Pancreas (tissue), 10 donors: ENCODE data around the gene ZNF324B. TPM values are rescaled to one million over a fixed set of nuclear protein-coding genes. Genes with fewer than 3 reads are reported as not detected.
"Not testable (repeated sequence)": the region's sequence is repeated elsewhere in the genome, so short reads cannot be mapped to it uniquely, and the experiment has no call there.

ENCODE experiments used
- ATAC-seq, 4 donors: fragments of 200-7000 bp; cut with Tn5 transposase; one replicate each; pipeline versions ENCODE4 v1.8.0 to v1.9.1; 2020; ENCODE audit warnings: mild to moderate bottlenecking in 4 of 4, moderate library complexity in 4 of 4
- DNase-seq, 6 donors: peaks; one replicate each; pipeline ENCODE4 v3.0.0-alpha.2; 2020
- FAIRE-seq: peaks from 2 replicates; lab custom pipeline; 2012; peaks lifted over from hg19 to GRCh38; lab: Jason Lieb, UNC
- H3K27ac ChIP-seq, 4 donors: fragments of 200-600 bp; sonication (generic); 1 replicate in 3 of 4; 2 replicates in 1 of 4; pipeline versions ENCODE4 v1.5.0 to v1.8.0; 2020
- H3K27me3 ChIP-seq, 4 donors: fragments of 200-600 bp; one replicate each; pipeline ENCODE4 v1.8.0; 2021
- H3K36me3 ChIP-seq, 3 donors: fragments of 200-600 bp; sonication (generic) in 1 of 3; one replicate each; pipeline versions ENCODE4 v1.5.0 to v1.8.0; 2020 to 2021
- H3K4me1 ChIP-seq, 3 donors: fragments of 200-600 bp; one replicate each; pipeline ENCODE4 v1.8.0; 2021
- H3K4me3 ChIP-seq, 4 donors: fragments of 200-600 bp; sonication (generic) in 2 of 4; one replicate each; pipeline versions ENCODE4 v1.5.0 to v1.8.0; 2020 to 2021
- H3K9me3 ChIP-seq, 4 donors: fragments of 200-600 bp; one replicate each; pipeline ENCODE4 v1.8.0; 2021
- CTCF ChIP-seq, 4 donors: fragments of 200-600 bp; sonication (generic) in 3 of 4; IDR thresholded peaks; one replicate each; pipeline versions ENCODE4 v1.5.0 to v1.8.0; 2021; ENCODE audit warnings: antibody characterized with exemption in 4 of 4
- WGBS, 2 donors: extraction: QIAGEN DNeasy Blood & Tissue Kit; methylation state at CpG; one replicate each; pipeline ENCODE4 v1.1.7; 2013; 5-methylcytosine and 5-hydroxymethylcytosine counted together
- intact Hi-C, 3 donors: fragments of 100-400 bp; cut with DNase I; formaldehyde crosslinking; loops; one replicate each; pipeline versions ENCODE4 v1.11.1 to v1.14.2; 2022
- polyA plus RNA-seq, 2 donors: library from polyadenylated mRNA; stranded (reverse); fragments of 200-250 nt; gene quantifications; one replicate each; pipeline ENCODE4 v1.2.3, GENCODE V29; 2013
- total RNA-seq, 6 donors: library from RNA; stranded (reverse); fragmentation: NEBNext Ultra II Directional in 4 of 6; extraction: Animal tissue kit (Norgen Biotek cat#: 25700) in 4 of 6; gene quantifications; one replicate each; pipeline versions ENCODE4 v1.2.1 to v1.2.4, GENCODE V29; 2021 to 2023
- donor health status: healthy with polysubstance abuse.
- donor health status: DM: no; HTN: no; CAD: no; lungs with moderate emphysema.
- donor health status: DM: no; HTN: no; CAD: no.
- donor health status: control.
- donor health status: control.
- donor health status: Bipolar disorder and iron deficiency.
- donor health status: DM: yes; HTN: yes; CAD: no.
- donor health status: DM: no; HTN: no; CAD: no.
- donor health status: DM: no; HTN: no; CAD: no.
- donor health status: DM: yes; HTN: yes; CAD: no.

ZNF324B gene
- 1 to 10 TPM; 3.5 to 5.6 (median 4.2) TPM for total RNA-seq
- 1 to 10 TPM; 3.0 to 4.5 TPM for polyA plus RNA-seq

- H3K27ac ChIP-seq = peak within 1 kb of the TSS; percentile 24 to 79 (median 56)
- FAIRE-seq = no peak
Measured at GRCh38 chr19:58451358-58452101, at the start of gene ZNF324B. ZNF324B (plus strand) TSS chr19:58451622; CDS start chr19:58453702, 2,080 bp downstream.

GRCh38 chr19:58401840-58402421 is 49.5 kb upstream of the ZNF324B start:
- ATAC-seq (no peak), DNase-seq (peak in 2 of 6 donors; percentile 28 to 55), FAIRE-seq (no peak)
- intact Hi-C loops = no loop called here
- peak overlapping the region in 3 of 4 donors; percentile 55 to 66 (median 62) for H3K27ac ChIP-seq
- H3K27me3 ChIP-seq = no peaks in the 10 kb centered on the region
- H3K36me3 ChIP-seq = no peaks in the 10 kb centered on the region
- 17 to 32% methylated on average over 23 of the region's 23 CpGs for WGBS, 2 donors
- H3K9me3 ChIP-seq = no peaks in the 10 kb centered on the region
- H3K4me1 ChIP-seq = peaks cover 0 to 8% (median 8%) of the 10 kb centered on the region in 3 donors
- no peak for TF ChIP-seq CTCF (IDR thresholded peaks at IDR 0.05)
- peak overlapping the region in 3 of 4 donors; percentile 31 to 50 (median 48) for H3K4me3 ChIP-seq

More at GRCh38 chr19:58451358-58452101, at the start of gene ZNF324B:
- Histone ChIP-seq H3K4me1 (peaks cover 0 to 3% (median 0%) of the 10 kb centered on the region in 3 donors), H3K4me3 (peak within 1 kb of the TSS; percentile 69 to 99 (median 85)), H3K27me3 (no peaks in the 10 kb centered on the region), H3K9me3 (no peaks in the 10 kb centered on the region), H3K36me3 (no peaks in the 10 kb centered on the region)
- intact Hi-C loops = no loop called here
- ATAC-seq (peak; percentile 98 to 99 (median 99)), DNase-seq (peak; percentile 94 to 99 (median 97))
- WGBS, 2 donors = 0% methylated on average over 66 to 79 of the region's 79 CpGs
- TF ChIP-seq CTCF (IDR thresholded peaks at IDR 0.05) = no peak

GRCh38 chr19:58403920-58404478 is 47.4 kb upstream of the ZNF324B start:
- FAIRE-seq, H3K9me3 ChIP-seq, H3K36me3 ChIP-seq, intact Hi-C loops, H3K27me3 ChIP-seq, DNase-seq, ATAC-seq, H3K4me3 ChIP-seq, H3K27ac ChIP-seq: not testable (repeated sequence)
- 69 to 79% methylated on average over 5 of the region's 5 CpGs for WGBS, 2 donors
- H3K4me1 ChIP-seq = peaks cover 0 to 14% (median 8%) of the 10 kb centered on the region in 3 donors

DNA sequence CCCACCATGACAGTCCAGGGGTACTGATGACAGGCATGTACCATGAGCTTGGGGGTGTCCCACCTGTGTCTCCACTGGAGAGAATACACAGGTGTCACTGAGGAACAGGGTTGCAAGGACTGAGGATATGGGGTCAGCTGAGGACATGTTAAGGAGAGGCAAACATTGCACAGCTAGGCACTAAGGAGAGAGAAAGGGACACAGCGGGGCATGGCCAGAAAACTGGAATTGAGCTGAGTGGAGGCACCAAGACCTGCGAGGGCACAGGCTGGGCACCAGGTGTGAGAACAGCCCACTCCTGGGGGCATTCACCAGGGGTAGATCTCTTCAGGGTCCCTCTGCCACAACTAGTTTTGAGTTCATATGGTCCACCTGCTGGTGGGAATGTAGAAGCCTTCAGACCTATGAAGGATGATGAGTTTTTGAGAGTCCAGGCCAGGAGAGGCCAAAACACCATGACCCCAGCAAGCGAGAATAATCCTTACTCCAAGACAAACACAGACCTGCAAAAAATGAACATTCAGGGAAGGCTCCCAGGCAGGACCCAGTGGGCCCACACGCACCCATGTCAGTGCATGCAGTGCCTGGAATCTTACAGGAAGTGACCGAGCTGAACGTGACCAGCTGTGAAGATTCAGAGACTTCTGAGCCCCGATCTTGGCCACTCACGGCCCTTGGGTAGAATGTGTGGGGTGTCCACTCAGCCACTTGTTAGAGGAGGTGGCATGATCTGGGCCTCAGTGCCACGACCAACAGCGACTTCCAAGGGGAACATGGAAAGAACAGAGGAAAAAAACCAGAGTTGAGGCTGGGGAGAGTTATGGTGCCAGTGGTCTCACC is 44.4 kb upstream of the ZNF324B start:
- Histone ChIP-seq H3K4me3 (peak overlapping the region in 3 of 4 donors; percentile 89 to 98 (median 97)), H3K4me1 (peaks cover 0 to 13% (median 10%) of the 10 kb centered on the region in 3 donors), H3K9me3 (no peaks in the 10 kb centered on the region), H3K27me3 (no peaks in the 10 kb centered on the region), H3K27ac (no peak overlapping the region), H3K36me3 (no peaks in the 10 kb centered on the region)
- DNase-seq (no peak), ATAC-seq (no peak), FAIRE-seq (no peak)
- intact Hi-C loops = no loop called here
- no peak for TF ChIP-seq CTCF (IDR thresholded peaks at IDR 0.05)
- WGBS, 2 donors = 47 to 57% methylated on average over 10 of the region's 10 CpGs
